HuH-7 (cell line): ENCODE results near the gene TRIM13.
"Not testable (repeated sequence)": the region's sequence is repeated elsewhere in the genome, so short reads cannot be mapped to it uniquely, and the experiment has no call there.

ENCODE experiments used
- DNase-seq: peaks from one replicate; pipeline ENCODE4 v3.0.0; 2011; ENCODE audit warnings: low spot score

TRIM13 gene

GRCh38 chr13:49996951-49997895 is at the start of gene TRIM13:
Gene TRIM13 (plus strand): TSS chr13:49997042. CDS start chr13:50011941, 14,899 bp downstream.
- DNase-seq = peak; percentile 72

GRCh38 chr13:49948777-49949270 is 48.0 kb upstream of the TRIM13 start:
- not testable (repeated sequence) for DNase-seq

GRCh38 chr13:49951754-49952535 is 44.9 kb upstream of the TRIM13 start:
- no peak for DNase-seq

GRCh38 chr13:49953560-49953959 is 43.3 kb upstream of the TRIM13 start:
- no peak for DNase-seq

GRCh38 chr13:49954674-49955455 is 42.0 kb upstream of the TRIM13 start:
- no peak for DNase-seq

GRCh38 chr13:49956131-49956530 is 40.7 kb upstream of the TRIM13 start:
- no peak for DNase-seq

- no peak for DNase-seq
These were observed 38.5 kb upstream of the TRIM13 start for GRCh38 chr13:49958321-49958720.

- DNase-seq = no peak
These were observed 29.4 kb upstream of the TRIM13 start for GRCh38 chr13:49967456-49967855.

GRCh38 chr13:49972709-49973108 is 24.1 kb upstream of the TRIM13 start:
- no peak for DNase-seq

- DNase-seq = no peak
These were observed 21.0 kb upstream of the TRIM13 start for GRCh38 chr13:49975826-49976225.

- DNase-seq = peak; percentile 45
These were observed 20.3 kb upstream of the TRIM13 start for GRCh38 chr13:49976314-49977258.

GRCh38 chr13:49977992-49978391 is 18.9 kb upstream of the TRIM13 start:
- no peak for DNase-seq

- DNase-seq = no peak
These were observed 16.6 kb upstream of the TRIM13 start for GRCh38 chr13:49980266-49980665.

- DNase-seq = no peak
These were observed 11.7 kb upstream of the TRIM13 start for GRCh38 chr13:49985129-49985528.

- DNase-seq = no peak
These were observed 10.4 kb upstream of the TRIM13 start for GRCh38 chr13:49986471-49986870.

- not testable (repeated sequence) for DNase-seq
These were observed 6.2 kb upstream of the TRIM13 start for GRCh38 chr13:49990612-49991011.

- no peak for DNase-seq
These were observed 3.7 kb upstream of the TRIM13 start for GRCh38 chr13:49993111-49993510.

- DNase-seq = no peak
These were observed 3.2 kb upstream of the TRIM13 start for GRCh38 chr13:49993666-49994065.

- no peak for DNase-seq
These were observed 1.2 kb upstream of the TRIM13 start for GRCh38 chr13:49995625-49996101.

- DNase-seq = peak; percentile 75
These were observed 504 bp upstream of the TRIM13 start for GRCh38 chr13:49996161-49996915.
